HEK293T (cell line): ENCODE results near the gene ISL2.

Experiments used
- CTCF ChIA-PET: fragments of 350-600 bp; formaldehyde crosslinking; extraction: SDS; loops from one replicate; lab custom pipeline; 2021; ENCODE audit warnings: antibody characterized with exemption, inconsistent platforms; lab: Yijun Ruan, JAX
- POLR2A ChIA-PET: fragments of 350-600 bp; formaldehyde crosslinking; extraction: SDS; loops from one replicate; lab custom pipeline; 2020; ENCODE audit warnings: antibody characterized with exemption, inconsistent platforms; lab: Yijun Ruan, JAX
- DNase-seq: peaks from one replicate; pipeline ENCODE4 v3.0.0; 2012; ENCODE audit warnings: mixed read lengths; ENCODE audit errors: extremely low spot score
- ARNT ChIP-seq: fragments of 450-650 bp; IDR thresholded peaks from 2 replicates; pipeline ENCODE4 v1.6.1; 2017; ENCODE audit warnings: mild to moderate bottlenecking
- BHLHE40 ChIP-seq: fragments of 450-650 bp; IDR thresholded peaks from 2 replicates; pipeline ENCODE4 v1.6.1; 2016; ENCODE audit warnings: mild to moderate bottlenecking, moderate library complexity, borderline replicate concordance
- CTBP1 ChIP-seq: fragments of 450-650 bp; IDR thresholded peaks from 2 replicates; pipeline ENCODE4 v1.6.1; 2016; ENCODE audit warnings: borderline replicate concordance
- ELF4 ChIP-seq: fragments of 450-650 bp; IDR thresholded peaks from 2 replicates; pipeline ENCODE4 v1.6.1; 2017; ENCODE audit warnings: antibody characterized with exemption
- FOXA1 ChIP-seq: fragments of 450-650 bp; IDR thresholded peaks from 2 replicates; pipeline ENCODE4 v1.6.1; 2016; ENCODE audit warnings: mild to moderate bottlenecking
- FOXK2 ChIP-seq: fragments of 450-650 bp; IDR thresholded peaks from 2 replicates; pipeline ENCODE4 v1.6.1; 2016; ENCODE audit warnings: mild to moderate bottlenecking
- FOXM1 ChIP-seq: fragments of 450-650 bp; IDR thresholded peaks from 2 replicates; pipeline ENCODE4 v1.6.1; 2017; ENCODE audit warnings: mild to moderate bottlenecking, borderline replicate concordance
- HDGF ChIP-seq: fragments of 450-650 bp; IDR thresholded peaks from 2 replicates; pipeline ENCODE4 v1.6.1; 2017; ENCODE audit warnings: antibody characterized with exemption, borderline replicate concordance
- L3MBTL2 ChIP-seq: fragments of 450-650 bp; conservative IDR thresholded peaks from 2 replicates; pipeline ENCODE4 v1.6.1; 2016; ENCODE audit warnings: mild to moderate bottlenecking
- LEF1 ChIP-seq: fragments of 450-650 bp; IDR thresholded peaks from 2 replicates; pipeline ENCODE4 v1.6.1; 2017; ENCODE audit warnings: mild to moderate bottlenecking, borderline replicate concordance
- NFRKB ChIP-seq: fragments of 450-650 bp; IDR thresholded peaks from 2 replicates; pipeline ENCODE4 v1.6.1; 2016; ENCODE audit warnings: mild to moderate bottlenecking, moderate library complexity
- PKNOX1 ChIP-seq: fragments of 450-650 bp; IDR thresholded peaks from 2 replicates; pipeline ENCODE4 v1.6.1; 2016
- SP1 ChIP-seq: fragments of 450-650 bp; IDR thresholded peaks from 2 replicates; pipeline ENCODE4 v1.6.1; 2017
- SUZ12 ChIP-seq: fragments of 450-650 bp; IDR thresholded peaks from 2 replicates; pipeline ENCODE4 v1.6.1; 2016; ENCODE audit warnings: mild to moderate bottlenecking
- TARDBP ChIP-seq: fragments of 450-650 bp; IDR thresholded peaks from 2 replicates; pipeline ENCODE4 v1.6.1; 2016
- ZNF384 ChIP-seq: fragments of 450-650 bp; IDR thresholded peaks from 2 replicates; pipeline ENCODE4 v1.6.1; 2016

The ISL2 gene

GRCh38 chr15:76380249-76380648 is 43.7 kb downstream of the ISL2 start:
- no peak for TF ChIP-seq ELF4
- no peak for TF ChIP-seq TARDBP
- no peak for TF ChIP-seq LEF1
- TF ChIP-seq FOXA1: no peak
- no peak for TF ChIP-seq PKNOX1
- TF ChIP-seq L3MBTL2: no peak
- TF ChIP-seq FOXK2: no peak
- TF ChIP-seq ZNF384: no peak
- no peak for TF ChIP-seq NFRKB
- no peak for TF ChIP-seq SP1
- DNase-seq: no peak
- ChIA-PET POLR2A (no interaction called here), CTCF (no interaction called here)

- TF ChIP-seq FOXA1 (no peak), HDGF (no peak), CTBP1 (no peak), ZNF384 (no peak), ELF4 (no peak)
- no peak for DNase-seq
- ChIA-PET CTCF (no interaction called here), POLR2A (no interaction called here)
Measured at GRCh38 chr15:76381366-76381765, 44.8 kb downstream of the ISL2 start.

GRCh38 chr15:76382987-76383728 is 46.6 kb downstream of the ISL2 start:
- no peak for TF ChIP-seq ELF4
- TF ChIP-seq TARDBP: no peak
- TF ChIP-seq BHLHE40: no peak
- no peak for TF ChIP-seq ZNF384
- no peak for TF ChIP-seq SP1
- no peak for TF ChIP-seq HDGF
- POLR2A ChIA-PET: interaction anchor here (1.3 kb wide), 1 partner anchor 18 kb away, joined by 4 read pairs; no protein-coding TSS in a partner anchor

GRCh38 chr15:76384409-76384808 is 47.8 kb downstream of the ISL2 start:
- ChIA-PET POLR2A (no interaction called here), CTCF (no interaction called here)
- no peak for TF ChIP-seq LEF1
- no peak for DNase-seq

More at GRCh38 chr15:76382987-76383728, 46.6 kb downstream of the ISL2 start:
- DNase-seq: no peak
- CTCF ChIA-PET: no interaction called here

GRCh38 chr15:76386178-76386577 is 49.6 kb downstream of the ISL2 start:
- DNase-seq: no peak
- ChIA-PET POLR2A (no interaction called here), CTCF (no interaction called here)
- TF ChIP-seq HDGF (no peak), BHLHE40 (no peak), FOXK2 (no peak), CTBP1 (no peak), ELF4 (no peak), ZNF384 (no peak), L3MBTL2 (no peak), SUZ12 (no peak), SP1 (no peak), PKNOX1 (no peak), ARNT (no peak), NFRKB (no peak)

GRCh38 chr15:76386926-76387325 is 50.4 kb downstream of the ISL2 start:
- POLR2A ChIA-PET: no interaction called here
- TF ChIP-seq FOXM1 (no peak), FOXK2 (no peak), ZNF384 (no peak), SUZ12 (no peak), BHLHE40 (no peak), ARNT (no peak), LEF1 (no peak), SP1 (no peak), ELF4 (no peak), FOXA1 (no peak), PKNOX1 (no peak), NFRKB (no peak), L3MBTL2 (no peak), CTBP1 (no peak), HDGF (no peak), TARDBP (no peak)
- DNase-seq: no peak
- CTCF ChIA-PET: no interaction called here

GRCh38 chr15:76390571-76390970 is 54.0 kb downstream of the ISL2 start:
- ChIA-PET POLR2A (no interaction called here), CTCF (no interaction called here)
- TF ChIP-seq FOXM1 (no peak), FOXA1 (no peak), ARNT (no peak), NFRKB (no peak), FOXK2 (no peak), TARDBP (no peak), SP1 (no peak), SUZ12 (no peak), L3MBTL2 (no peak), ELF4 (no peak), ZNF384 (no peak)
- DNase-seq: no peak
